T-helper 1 cell treated with Interleukin-12 subunit alpha and Interleukin-12 subunit beta and Interleukin-4 antibody, amounts not matched to agents 30 μg/mL and 1 μg/mL, for 36 hours (primary cell): ENCODE measurements around the gene IGSF21.

Experiments
- H3K27ac Mint-ChIP-seq: one replicate; pipeline ENCODE4 v1.8.0; 2021; ENCODE audit warnings: mild to moderate bottlenecking, mixed read lengths
- H3K27me3 Mint-ChIP-seq: one replicate; pipeline ENCODE4 v1.8.0; 2021; ENCODE audit warnings: low read depth, mixed read lengths
- H3K36me3 Mint-ChIP-seq: one replicate; pipeline ENCODE4 v1.8.0; 2021; ENCODE audit warnings: low read depth, mixed read lengths
- H3K4me1 Mint-ChIP-seq: one replicate; pipeline ENCODE4 v1.8.0; 2021; ENCODE audit warnings: low read depth, mixed read lengths
- H3K4me3 Mint-ChIP-seq: one replicate; pipeline ENCODE4 v1.8.0; 2021; ENCODE audit warnings: mild to moderate bottlenecking, moderate library complexity, mixed read lengths
- H3K9me3 Mint-ChIP-seq: one replicate; pipeline ENCODE4 v1.8.0; 2021; ENCODE audit warnings: mixed read lengths

The IGSF21 gene

DNA sequence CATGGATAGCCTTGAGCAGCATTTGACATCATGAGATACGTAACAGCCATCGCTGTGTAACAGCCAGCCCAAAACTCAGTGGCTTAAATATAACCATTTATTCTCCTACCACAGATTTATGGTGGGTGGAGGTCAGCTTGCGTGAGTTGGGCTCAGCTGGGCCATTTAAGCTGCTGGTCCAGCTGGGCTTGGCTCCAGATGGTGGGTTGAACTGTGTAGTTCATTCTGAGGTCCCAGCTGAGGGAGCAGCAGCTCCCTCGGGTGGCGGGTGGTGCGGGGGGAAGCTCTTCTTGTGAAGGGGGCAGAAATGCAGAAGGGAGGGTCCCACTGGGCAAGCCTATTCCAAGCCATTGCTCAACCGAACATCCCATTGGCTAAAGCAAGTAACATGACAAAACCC lies 75.9 kb downstream of the IGSF21 start:
- no peak overlapping the region for H3K4me3 Mint-ChIP-seq
- H3K27me3 Mint-ChIP-seq: no peaks in the 10 kb centered on the region
- no peaks in the 10 kb centered on the region for H3K4me1 Mint-ChIP-seq
- H3K27ac Mint-ChIP-seq: no peak overlapping the region
- H3K9me3 Mint-ChIP-seq: no peaks in the 10 kb centered on the region
- no peaks in the 10 kb centered on the region for H3K36me3 Mint-ChIP-seq

DNA sequence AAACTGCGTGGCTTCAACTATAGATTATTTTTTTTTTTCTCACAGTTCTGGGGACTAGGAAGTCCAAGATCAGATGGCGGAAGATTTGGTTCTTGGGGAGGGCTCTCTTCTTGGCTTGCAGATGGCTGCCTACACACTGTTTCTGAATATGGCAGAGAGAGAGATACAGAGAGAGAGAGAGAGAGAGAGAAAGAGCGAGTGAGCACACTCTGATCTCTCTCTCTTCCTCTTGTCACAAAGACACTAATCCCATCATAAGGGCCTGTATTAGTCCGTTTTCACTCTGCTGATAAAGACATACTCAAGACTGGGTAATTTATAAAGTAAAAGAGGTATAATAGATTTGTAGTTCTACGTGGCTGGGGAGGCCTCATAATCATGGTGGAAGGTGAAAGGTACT lies 79.5 kb downstream of the IGSF21 start:
- H3K27me3 Mint-ChIP-seq: no peaks in the 10 kb centered on the region
- H3K4me1 Mint-ChIP-seq: no peaks in the 10 kb centered on the region
- no peak overlapping the region for H3K27ac Mint-ChIP-seq
- H3K9me3 Mint-ChIP-seq: no peaks in the 10 kb centered on the region
- no peak overlapping the region for H3K4me3 Mint-ChIP-seq
- no peaks in the 10 kb centered on the region for H3K36me3 Mint-ChIP-seq

DNA sequence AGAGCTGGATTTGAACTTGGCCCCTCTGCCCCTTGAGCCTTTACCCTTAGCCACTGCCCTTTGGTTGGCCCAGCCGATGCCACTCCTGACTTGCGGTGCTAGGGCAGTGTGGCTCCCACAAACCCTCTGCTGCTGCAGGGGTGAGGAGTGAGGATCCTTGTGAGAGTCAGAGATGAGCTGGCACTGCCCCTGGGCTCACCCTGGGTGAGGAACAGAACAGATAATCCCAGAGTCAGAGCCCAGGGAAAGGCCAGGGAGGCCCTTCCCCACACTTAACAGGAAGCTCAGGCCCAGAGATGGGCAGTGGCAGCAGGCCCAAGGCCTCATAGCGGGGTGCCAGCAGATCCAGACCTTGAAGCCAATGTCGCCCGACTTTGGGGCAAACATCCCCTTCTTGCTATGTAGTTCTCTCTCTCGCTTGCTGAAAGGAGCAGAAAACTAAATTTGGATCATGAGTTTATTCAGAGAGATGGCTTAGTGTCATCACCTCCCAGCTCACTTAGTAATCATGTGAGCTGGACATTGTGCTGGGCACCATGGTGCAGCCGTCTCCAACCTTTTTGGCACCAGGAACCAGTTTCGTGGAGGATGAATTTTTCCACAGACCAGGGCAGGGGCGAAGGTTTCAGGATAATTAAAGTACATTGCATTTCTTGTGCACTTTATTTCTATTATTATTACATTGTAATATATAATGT lies 81.4 kb downstream of the IGSF21 start:
- H3K36me3 Mint-ChIP-seq: no peaks in the 10 kb centered on the region
- H3K27me3 Mint-ChIP-seq: no peaks in the 10 kb centered on the region
- no peaks in the 10 kb centered on the region for H3K4me1 Mint-ChIP-seq
- H3K27ac Mint-ChIP-seq: no peak overlapping the region
- no peaks in the 10 kb centered on the region for H3K9me3 Mint-ChIP-seq
- no peak overlapping the region for H3K4me3 Mint-ChIP-seq

DNA sequence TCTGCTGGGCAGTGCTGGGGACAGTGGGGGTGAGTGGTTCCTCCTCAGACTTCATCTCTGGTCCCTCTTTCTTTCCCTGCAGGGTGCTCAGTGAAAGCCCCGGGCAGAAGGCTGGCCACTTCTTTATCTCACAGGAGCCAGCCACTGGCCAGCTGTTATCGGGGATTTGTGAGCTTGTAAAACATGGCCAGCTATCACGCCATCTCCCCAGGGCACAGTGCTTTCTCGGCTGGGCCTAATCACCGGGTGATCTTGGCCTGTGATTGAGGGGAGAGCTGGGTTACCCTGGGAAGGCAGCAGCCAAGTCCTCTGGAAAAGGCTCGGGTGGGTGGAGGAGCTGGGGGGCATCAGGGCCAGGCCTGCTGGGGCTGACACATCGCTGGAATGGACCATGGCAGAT lies 83.0 kb downstream of the IGSF21 start:
- Mint-ChIP-seq H3K36me3 (no peaks in the 10 kb centered on the region), H3K9me3 (no peaks in the 10 kb centered on the region), H3K27ac (no peak overlapping the region), H3K27me3 (peaks cover 2% of the 10 kb centered on the region), H3K4me3 (no peak overlapping the region), H3K4me1 (no peaks in the 10 kb centered on the region)

DNA sequence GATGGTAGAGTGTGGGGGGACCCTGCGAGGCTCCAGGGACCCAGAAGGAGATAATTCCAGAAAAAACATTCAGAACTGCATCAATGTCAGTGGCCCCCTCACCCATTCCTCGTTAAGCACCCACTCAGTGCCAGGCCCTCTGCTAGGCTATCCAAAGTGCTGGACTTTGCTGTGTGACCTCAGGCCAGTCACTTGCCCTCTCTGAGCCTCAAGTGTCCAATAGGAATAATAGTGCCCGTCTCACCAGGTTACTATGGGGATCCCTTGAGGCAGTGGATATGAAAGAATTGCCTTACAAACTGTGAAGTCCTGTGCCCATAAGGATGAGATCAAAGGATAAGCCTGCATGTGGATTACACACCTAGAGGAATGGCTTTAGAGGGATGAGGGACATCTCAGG lies 83.4 kb downstream of the IGSF21 start:
- H3K4me3 Mint-ChIP-seq: no peak overlapping the region
- peaks cover 7% of the 10 kb centered on the region for H3K27me3 Mint-ChIP-seq
- H3K4me1 Mint-ChIP-seq: no peaks in the 10 kb centered on the region
- H3K9me3 Mint-ChIP-seq: no peaks in the 10 kb centered on the region
- no peaks in the 10 kb centered on the region for H3K36me3 Mint-ChIP-seq
- H3K27ac Mint-ChIP-seq: no peak overlapping the region

DNA sequence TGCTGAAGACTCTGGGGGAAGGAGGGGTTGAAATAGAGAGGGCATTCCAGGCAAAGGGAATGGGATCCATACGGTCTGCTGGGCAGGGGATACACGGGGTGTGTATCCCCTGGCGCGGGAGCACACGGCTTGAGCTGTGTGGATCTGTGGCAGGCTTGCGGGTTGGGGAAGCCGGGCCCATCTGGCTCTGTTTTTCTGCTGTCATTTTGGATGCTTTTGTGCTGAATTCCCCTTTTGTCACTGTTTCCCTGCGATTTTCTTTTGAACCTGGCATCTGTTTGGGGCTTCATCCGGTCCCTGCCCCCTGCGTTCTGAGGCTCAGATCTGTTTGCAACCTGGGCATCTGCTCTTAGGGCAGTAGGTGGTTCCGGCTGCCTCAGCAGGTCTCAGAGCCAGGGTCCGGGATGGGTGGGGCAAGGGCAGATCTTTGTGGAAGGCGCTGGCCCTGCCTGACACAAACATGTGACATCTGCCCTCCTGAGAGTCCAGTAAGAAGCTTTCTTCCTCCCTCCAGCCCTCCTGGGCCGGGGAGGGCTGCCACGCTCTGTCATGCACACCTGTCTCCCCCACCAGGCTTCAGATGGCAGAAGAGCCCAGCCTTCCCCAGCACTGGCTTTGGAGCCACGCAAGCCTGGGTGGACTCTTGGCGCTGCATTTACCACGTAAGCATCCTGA lies 84.0 kb downstream of the IGSF21 start:
- Mint-ChIP-seq H3K36me3 (no peaks in the 10 kb centered on the region), H3K4me1 (no peaks in the 10 kb centered on the region), H3K27ac (no peak overlapping the region), H3K4me3 (no peak overlapping the region), H3K9me3 (no peaks in the 10 kb centered on the region), H3K27me3 (peaks cover 9% of the 10 kb centered on the region)

DNA sequence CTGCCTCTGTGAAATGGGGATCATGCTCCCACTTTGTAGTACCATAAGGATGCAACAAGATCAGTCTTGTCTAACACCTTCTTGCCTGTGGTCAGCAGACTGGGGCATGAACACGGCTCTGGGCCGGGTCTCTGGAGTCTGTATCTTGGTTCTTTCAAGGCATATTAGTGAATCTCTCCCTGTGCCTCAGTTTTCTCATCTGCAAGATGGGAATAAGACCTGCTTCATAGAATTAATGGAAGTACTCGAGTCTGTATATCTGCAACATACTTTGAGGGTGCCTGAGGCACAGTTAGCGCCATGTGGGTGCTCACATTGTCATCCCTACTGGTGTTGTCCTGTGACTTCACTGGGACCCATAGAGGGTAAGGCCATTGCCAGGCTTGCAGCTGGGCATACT lies 84.6 kb downstream of the IGSF21 start:
- Mint-ChIP-seq H3K36me3 (no peaks in the 10 kb centered on the region), H3K27ac (no peak overlapping the region), H3K4me3 (no peak overlapping the region), H3K27me3 (peaks cover 10% of the 10 kb centered on the region), H3K4me1 (no peaks in the 10 kb centered on the region), H3K9me3 (no peaks in the 10 kb centered on the region)

DNA sequence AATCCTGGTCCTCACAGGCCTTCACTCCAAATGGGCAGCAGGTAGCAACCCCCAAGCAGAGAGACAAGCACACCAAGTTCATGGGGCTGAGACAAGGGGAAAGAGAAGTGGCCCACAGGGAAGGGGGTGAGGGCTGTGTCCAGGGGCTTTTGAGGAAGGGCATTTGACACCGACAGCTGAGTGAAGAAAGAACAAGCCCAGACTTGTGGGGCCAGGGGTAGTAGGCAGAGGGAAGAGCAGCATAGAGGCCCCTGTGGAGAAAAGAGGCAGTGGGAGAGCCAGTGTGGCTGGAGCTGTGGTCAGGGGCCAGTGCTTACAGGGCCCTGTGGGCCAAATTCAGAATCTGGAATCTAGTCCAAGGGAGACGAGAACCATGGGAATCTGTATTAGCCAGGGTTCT lies 85.4 kb downstream of the IGSF21 start:
- no peaks in the 10 kb centered on the region for H3K4me1 Mint-ChIP-seq
- no peaks in the 10 kb centered on the region for H3K9me3 Mint-ChIP-seq
- H3K4me3 Mint-ChIP-seq: no peak overlapping the region
- H3K36me3 Mint-ChIP-seq: no peaks in the 10 kb centered on the region
- H3K27ac Mint-ChIP-seq: no peak overlapping the region
- peaks cover 10% of the 10 kb centered on the region for H3K27me3 Mint-ChIP-seq

DNA sequence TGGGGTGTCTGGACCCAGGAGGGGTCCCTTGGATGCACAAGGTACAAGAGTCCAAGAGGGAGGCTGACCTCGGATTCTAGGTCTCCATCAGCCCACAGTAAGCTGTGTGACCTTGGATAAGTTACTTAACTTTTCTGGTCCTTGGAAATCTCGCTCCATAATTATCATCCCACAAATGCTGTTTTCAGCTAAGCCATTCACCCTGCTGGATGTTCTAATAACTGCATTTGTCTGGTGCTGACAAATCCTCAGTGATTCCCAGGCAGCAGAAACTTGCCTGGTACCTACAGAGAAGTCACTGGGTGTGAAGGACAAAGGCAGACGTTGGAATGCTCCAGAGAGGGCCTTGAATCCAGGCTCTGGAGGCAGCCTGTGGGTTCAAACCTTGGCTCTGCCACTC lies 89.7 kb downstream of the IGSF21 start:
- H3K27me3 Mint-ChIP-seq: peaks cover 18% of the 10 kb centered on the region
- H3K4me1 Mint-ChIP-seq: no peaks in the 10 kb centered on the region
- no peak overlapping the region for H3K27ac Mint-ChIP-seq
- H3K4me3 Mint-ChIP-seq: no peak overlapping the region
- H3K9me3 Mint-ChIP-seq: no peaks in the 10 kb centered on the region
- no peaks in the 10 kb centered on the region for H3K36me3 Mint-ChIP-seq

DNA sequence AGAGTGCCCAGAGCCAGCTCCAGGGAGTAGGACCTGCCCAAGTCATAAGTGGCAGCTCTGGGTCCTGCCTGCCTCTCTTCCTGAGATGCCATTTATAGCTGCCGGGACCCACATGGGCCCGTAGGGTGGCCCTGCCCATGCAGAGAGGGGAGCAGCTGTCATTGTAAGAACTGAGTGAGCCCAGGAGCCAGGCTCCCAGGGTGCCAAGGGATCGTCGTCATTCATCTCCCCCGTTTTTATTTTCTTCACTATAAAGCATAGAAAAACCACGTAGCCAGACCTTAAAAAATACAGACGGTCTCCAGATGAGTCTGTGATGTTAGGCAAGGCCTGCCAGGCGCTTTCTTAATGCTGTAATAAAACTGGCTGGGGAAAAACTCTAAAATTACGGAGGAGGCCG lies 90.7 kb downstream of the IGSF21 start:
- Mint-ChIP-seq H3K27ac (no peak overlapping the region), H3K27me3 (peaks cover 18% of the 10 kb centered on the region), H3K9me3 (no peaks in the 10 kb centered on the region), H3K4me1 (no peaks in the 10 kb centered on the region), H3K4me3 (no peak overlapping the region), H3K36me3 (no peaks in the 10 kb centered on the region)

DNA sequence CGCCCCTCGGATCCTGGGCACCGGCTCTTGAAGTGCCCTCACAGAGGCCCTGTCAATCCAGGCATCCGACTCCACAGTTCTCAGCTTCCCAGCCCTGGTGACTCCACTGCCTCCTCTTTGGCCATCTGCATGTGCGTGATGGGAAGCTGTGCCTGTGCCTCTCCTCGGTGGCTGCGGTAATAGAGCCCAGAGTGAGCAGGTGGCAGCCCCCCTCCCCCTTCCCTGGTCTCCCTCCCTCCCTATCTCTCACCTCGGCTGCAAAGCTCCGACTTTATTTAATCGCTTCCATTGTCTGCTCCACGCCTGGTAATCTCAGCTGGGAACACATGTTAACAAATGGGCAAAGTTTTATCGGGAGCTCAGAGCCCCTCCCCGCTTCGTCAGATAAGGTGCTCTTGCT lies 91.9 kb downstream of the IGSF21 start:
- no peaks in the 10 kb centered on the region for H3K36me3 Mint-ChIP-seq
- H3K4me3 Mint-ChIP-seq: no peak overlapping the region
- H3K27me3 Mint-ChIP-seq: peaks cover 18% of the 10 kb centered on the region
- no peaks in the 10 kb centered on the region for H3K9me3 Mint-ChIP-seq
- no peaks in the 10 kb centered on the region for H3K4me1 Mint-ChIP-seq
- H3K27ac Mint-ChIP-seq: no peak overlapping the region

DNA sequence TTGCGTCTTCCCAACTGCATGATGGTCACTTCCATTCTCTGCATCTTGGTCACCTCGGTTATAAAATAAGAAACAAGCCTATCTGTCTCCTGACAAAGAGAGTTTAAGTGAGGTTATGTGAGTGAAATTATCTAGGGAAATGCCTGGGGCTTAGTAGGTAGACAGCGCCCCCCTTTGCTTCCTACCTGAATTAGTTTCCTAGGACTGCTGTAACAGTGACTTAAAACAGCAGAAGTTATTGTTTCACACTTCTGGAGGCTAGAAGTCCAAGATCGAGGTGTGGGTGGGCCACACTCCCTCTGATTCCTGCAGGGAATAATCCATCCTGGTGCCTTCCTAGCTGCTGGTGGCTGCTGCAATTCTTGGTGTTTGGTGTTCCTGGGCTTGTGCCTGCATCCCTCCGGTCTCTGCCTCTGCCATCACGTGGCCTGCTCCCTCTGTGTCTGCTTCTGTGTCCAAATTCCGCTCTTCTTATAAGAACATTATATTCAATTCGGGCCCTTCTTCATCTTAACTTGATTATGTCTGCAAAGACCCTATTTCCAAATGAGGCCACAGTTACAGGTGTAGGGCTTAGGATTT lies 92.6 kb downstream of the IGSF21 start:
- Mint-ChIP-seq H3K27me3 (peaks cover 18% of the 10 kb centered on the region), H3K36me3 (no peaks in the 10 kb centered on the region), H3K9me3 (no peaks in the 10 kb centered on the region), H3K4me3 (no peak overlapping the region), H3K4me1 (no peaks in the 10 kb centered on the region), H3K27ac (no peak overlapping the region)

DNA sequence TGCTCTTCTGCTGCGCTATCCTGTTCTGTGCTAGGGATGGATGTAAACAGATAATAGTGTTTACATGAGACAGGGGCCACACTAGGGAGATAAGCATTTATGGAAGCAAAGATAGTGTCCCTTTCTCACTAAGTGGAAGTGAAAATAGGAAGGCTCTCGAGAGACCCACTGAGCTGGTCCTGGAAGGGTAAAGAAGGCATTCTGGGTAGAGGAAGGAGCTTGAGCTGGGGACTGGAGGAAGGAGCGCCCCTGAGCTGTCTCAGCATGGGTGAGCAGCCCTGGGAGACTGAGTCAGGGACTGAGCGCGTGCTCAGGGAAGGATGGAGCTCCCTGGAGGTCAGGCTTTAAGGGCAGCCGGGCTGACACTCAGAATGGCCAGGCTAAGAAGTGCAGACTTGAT lies 93.3 kb downstream of the IGSF21 start:
- H3K9me3 Mint-ChIP-seq: no peaks in the 10 kb centered on the region
- no peak overlapping the region for H3K4me3 Mint-ChIP-seq
- no peaks in the 10 kb centered on the region for H3K36me3 Mint-ChIP-seq
- H3K27me3 Mint-ChIP-seq: peaks cover 13% of the 10 kb centered on the region
- H3K27ac Mint-ChIP-seq: no peak overlapping the region
- H3K4me1 Mint-ChIP-seq: no peaks in the 10 kb centered on the region

DNA sequence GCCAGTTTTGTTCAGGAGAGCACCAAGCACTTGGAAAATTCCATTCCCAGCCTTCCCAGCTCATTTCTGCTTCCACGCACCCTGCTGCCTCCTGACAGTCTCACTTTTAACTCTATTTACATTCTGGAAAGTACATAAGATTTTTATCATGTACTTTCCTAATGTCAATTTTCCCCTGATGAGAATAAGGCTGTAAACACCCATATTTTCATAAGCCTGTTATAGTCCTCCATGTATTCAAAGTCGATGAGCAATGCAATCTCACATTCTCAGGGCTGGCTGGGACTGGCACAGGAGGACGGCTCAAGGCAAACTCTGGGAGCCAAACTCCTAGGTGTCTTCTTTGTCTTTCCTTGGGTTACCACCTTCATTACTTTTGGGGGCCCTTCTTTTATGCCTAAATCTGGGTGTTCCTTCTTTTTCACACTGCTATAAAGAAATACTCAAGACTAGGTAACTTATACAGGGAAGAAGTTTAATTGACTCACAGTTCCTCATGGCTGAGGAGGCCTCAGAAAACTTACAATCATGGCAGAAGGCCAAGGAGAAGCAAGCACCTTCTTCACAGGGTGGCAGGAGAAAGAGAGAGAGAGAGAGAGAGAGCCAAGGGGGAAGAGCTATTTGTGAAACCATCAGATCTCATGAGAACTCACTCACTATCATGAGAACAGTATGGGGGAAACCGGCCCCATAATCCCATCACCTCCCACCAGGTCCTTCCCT lies 94.6 kb downstream of the IGSF21 start:
- Mint-ChIP-seq H3K36me3 (no peaks in the 10 kb centered on the region), H3K4me3 (no peak overlapping the region), H3K4me1 (no peaks in the 10 kb centered on the region), H3K27ac (no peak overlapping the region), H3K27me3 (peaks cover 8% of the 10 kb centered on the region), H3K9me3 (no peaks in the 10 kb centered on the region)

DNA sequence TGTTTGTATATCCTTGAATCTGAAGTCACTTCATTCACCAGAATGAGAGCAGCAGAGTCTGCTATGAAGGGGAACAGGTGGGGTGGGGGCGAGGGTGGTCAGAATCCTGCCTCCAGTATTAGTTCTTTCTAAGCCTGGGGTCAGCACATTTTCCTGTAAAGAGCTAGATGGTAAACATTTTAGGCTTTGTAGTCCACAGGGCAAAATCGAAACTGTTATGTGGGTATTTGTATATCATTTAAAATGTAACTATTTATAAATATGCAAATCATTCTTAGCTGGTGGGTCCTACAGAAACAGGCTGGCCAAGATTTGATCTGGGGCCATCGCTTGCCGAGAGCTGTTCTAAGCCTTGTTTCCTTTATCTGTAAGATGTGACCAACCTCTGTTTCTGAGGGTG lies 96.0 kb downstream of the IGSF21 start:
- Mint-ChIP-seq H3K4me1 (no peaks in the 10 kb centered on the region), H3K9me3 (no peaks in the 10 kb centered on the region), H3K36me3 (no peaks in the 10 kb centered on the region), H3K27me3 (peaks cover 3% of the 10 kb centered on the region), H3K27ac (no peak overlapping the region), H3K4me3 (no peak overlapping the region)
